Stimulated activated CD8-positive, alpha-beta memory T cell treated with anti-CD3 and anti-CD28 coated beads, Interleukin-4, amount 100 ng/mL, for 24 hours (primary cell): ENCODE measurements around the gene SLC35F5.
"Not testable (repeated sequence)": the region's sequence is repeated elsewhere in the genome, so short reads cannot be mapped to it uniquely, and the experiment has no call there.

ENCODE experiments used
- DNase-seq: peaks from one replicate; pipeline ENCODE4 v3.0.0-alpha.2; 2020; ENCODE audit warnings: low read depth

SLC35F5 gene

GRCh38 chr2:113697516-113697915 lies 58.9 kb downstream of the SLC35F5 start:
- no peak for DNase-seq

- DNase-seq, result no peak
Measured at GRCh38 chr2:113694438-113694837, 62.0 kb downstream of the SLC35F5 start.

GRCh38 chr2:113692698-113693428 lies 63.6 kb downstream of the SLC35F5 start:
- DNase-seq, result no peak

- not testable (repeated sequence) for DNase-seq
Measured at GRCh38 chr2:113690871-113691270, 65.6 kb downstream of the SLC35F5 start.

GRCh38 chr2:113686537-113686936 lies 69.9 kb downstream of the SLC35F5 start:
- no peak for DNase-seq

GRCh38 chr2:113685471-113685870 lies 71.0 kb downstream of the SLC35F5 start:
- DNase-seq, result no peak

GRCh38 chr2:113679457-113679856 lies 77.0 kb downstream of the SLC35F5 start:
- DNase-seq, result no peak

- no peak for DNase-seq
Measured at GRCh38 chr2:113677330-113677729, 79.1 kb downstream of the SLC35F5 start.

- DNase-seq, result no peak
Measured at GRCh38 chr2:113676623-113677266, 79.7 kb downstream of the SLC35F5 start.

- no peak for DNase-seq
Measured at GRCh38 chr2:113675875-113676274, 80.6 kb downstream of the SLC35F5 start.

- DNase-seq, result no peak
Measured at GRCh38 chr2:113672326-113672932, 84.0 kb downstream of the SLC35F5 start.

- not testable (repeated sequence) for DNase-seq
Measured at GRCh38 chr2:113669013-113669412, 87.4 kb downstream of the SLC35F5 start.

- DNase-seq, result not testable (repeated sequence)
Measured at GRCh38 chr2:113664761-113665533, 91.5 kb downstream of the SLC35F5 start.

- not testable (repeated sequence) for DNase-seq
Measured at GRCh38 chr2:113663285-113664060, 93.0 kb downstream of the SLC35F5 start.
